ENCODE measurements around the gene PAK5. TPM values are rescaled to one million over a fixed set of nuclear protein-coding genes. Genes with fewer than 3 reads are reported as not detected.

Gene PAK5
- total and polyA plus RNA-seq, 2 donors (not counting 1 experiment from before 2014, with no cell fraction given): not detected

- intact Hi-C loops (cut with micrococcal nuclease): no loop called here
- Mint-ChIP-seq H3K27me3 (peaks cover 9% of the 10 kb centered on the region), H3K4me1 (no peaks in the 10 kb centered on the region), H3K9me3 (ENCODE audit: insufficient read depth) (peaks cover 2% of the 10 kb centered on the region), H3K27ac (no peak overlapping the region), H3K4me3 (no peak overlapping the region)
- H2AFZ ChIP-seq (ENCODE audit: insufficient read depth, low read depth, low read length, poor library complexity, severe bottlenecking): no peak overlapping the region
- H3K27me3 ChIP-seq (replicated peaks in 1 of 4; ENCODE audit: control extremely low read depth in 1 of 4, control insufficient read depth in 3 of 4, insufficient read depth in 4 of 4, low read length in 3 of 4): peaks cover 0 to 3% (median 0%) of the 10 kb centered on the region in 4 experiments
- TF ChIP-seq EZH2 (IDR thresholded peaks at IDR 0.05; ENCODE audit: borderline replicate concordance, insufficient read depth, low read depth, low read length, poor library complexity, severe bottlenecking) (no peak), CTCF (IDR thresholded peaks at IDR 0.05) (no peak)
- H3K4me3 ChIP-seq (ENCODE audit: control extremely low read depth in 1 of 5, extremely low read depth in 1 of 5, insufficient read depth in 1 of 5, low read depth in 2 of 5, low read length in 4 of 5): no peak overlapping the region
- H3K4me1 ChIP-seq (ENCODE audit: control insufficient read depth in 2 of 2, insufficient read depth in 2 of 2, low read length in 2 of 2): no peaks in the 10 kb centered on the region
- no peak overlapping the region for H3K4me2 ChIP-seq (replicated peaks; ENCODE audit: low read depth, low read length, poor library complexity, severe bottlenecking)
- H3K9me3 ChIP-seq (ENCODE audit: control extremely low read depth in 1 of 3, control insufficient read depth in 2 of 3, insufficient read depth in 1 of 3, low read length in 2 of 3): no peaks in the 10 kb centered on the region
- no peak for ATAC-seq (ENCODE audit: low read depth)
- WGBS (ENCODE audit: insufficient coverage): 100% methylated on average over 1 of the region's 1 CpG
- CTCF ChIA-PET: no interaction called here
- no peak overlapping the region for H3K9ac ChIP-seq (ENCODE audit: low read length)
- no peaks in the 10 kb centered on the region for H3K36me3 ChIP-seq (replicated peaks in 1 of 2; ENCODE audit: control extremely low read depth in 1 of 2, control insufficient read depth in 1 of 2, extremely low read depth in 1 of 2, insufficient read depth in 2 of 2, low read length in 1 of 2)
- DNase-seq: no peak
- H3K79me2 ChIP-seq (ENCODE audit: control insufficient read depth, insufficient read depth, low read length): no peaks in the 10 kb centered on the region
- no peak overlapping the region for H3K27ac ChIP-seq (ENCODE audit: low read length in 2 of 2)
- H4K20me1 ChIP-seq (ENCODE audit: control insufficient read depth, insufficient read depth, low read length, poor library complexity, severe bottlenecking): no peaks in the 10 kb centered on the region
- POLR2A ChIA-PET: no interaction called here
Observed at GRCh38 chr20:9595763-9596162, 243.1 kb downstream of the PAK5 start.

- WGBS (ENCODE audit: insufficient coverage): 86% methylated on average over 1 of the region's 1 CpG
- H3K27me3 ChIP-seq (replicated peaks in 1 of 4; ENCODE audit: control extremely low read depth in 1 of 4, control insufficient read depth in 3 of 4, insufficient read depth in 4 of 4, low read length in 3 of 4): no peaks in the 10 kb centered on the region
- H3K4me1 ChIP-seq (ENCODE audit: control insufficient read depth in 2 of 2, insufficient read depth in 2 of 2, low read length in 2 of 2): no peaks in the 10 kb centered on the region
- H3K27ac ChIP-seq (ENCODE audit: low read length in 2 of 2): no peak overlapping the region
- ATAC-seq (ENCODE audit: low read depth) (no peak), DNase-seq (no peak)
- no peaks in the 10 kb centered on the region for H3K79me2 ChIP-seq (ENCODE audit: control insufficient read depth, insufficient read depth, low read length)
- no peaks in the 10 kb centered on the region for H3K4me1 Mint-ChIP-seq
- peaks cover 2% of the 10 kb centered on the region for H3K9me3 Mint-ChIP-seq (ENCODE audit: insufficient read depth)
- no peak overlapping the region for H3K4me3 ChIP-seq (ENCODE audit: control extremely low read depth in 1 of 5, extremely low read depth in 1 of 5, insufficient read depth in 1 of 5, low read depth in 2 of 5, low read length in 4 of 5)
- no peaks in the 10 kb centered on the region for H4K20me1 ChIP-seq (ENCODE audit: control insufficient read depth, insufficient read depth, low read length, poor library complexity, severe bottlenecking)
- intact Hi-C loops (cut with micrococcal nuclease): no loop called here
- H3K9me3 ChIP-seq (ENCODE audit: control extremely low read depth in 1 of 3, control insufficient read depth in 2 of 3, insufficient read depth in 1 of 3, low read length in 2 of 3): no peaks in the 10 kb centered on the region
- TF ChIP-seq CTCF (IDR thresholded peaks at IDR 0.05) (no peak), EZH2 (IDR thresholded peaks at IDR 0.05; ENCODE audit: borderline replicate concordance, insufficient read depth, low read depth, low read length, poor library complexity, severe bottlenecking) (no peak)
- H3K9ac ChIP-seq (ENCODE audit: low read length): no peak overlapping the region
- no peak overlapping the region for H2AFZ ChIP-seq (ENCODE audit: insufficient read depth, low read depth, low read length, poor library complexity, severe bottlenecking)
- POLR2A ChIA-PET: no interaction called here
- peaks cover 9% of the 10 kb centered on the region for H3K27me3 Mint-ChIP-seq
- H3K4me2 ChIP-seq (replicated peaks; ENCODE audit: low read depth, low read length, poor library complexity, severe bottlenecking): no peak overlapping the region
- no peak overlapping the region for H3K27ac Mint-ChIP-seq
- H3K4me3 Mint-ChIP-seq: no peak overlapping the region
- CTCF ChIA-PET: no interaction called here
- H3K36me3 ChIP-seq (replicated peaks in 1 of 2; ENCODE audit: control extremely low read depth in 1 of 2, control insufficient read depth in 1 of 2, extremely low read depth in 1 of 2, insufficient read depth in 2 of 2, low read length in 1 of 2): no peaks in the 10 kb centered on the region
Observed at GRCh38 chr20:9594284-9594875, 244.5 kb downstream of the PAK5 start.

Measured in B cell (primary cell).